ENCODE data around the gene TIAM1. TPM values are rescaled to one million over a fixed set of nuclear protein-coding genes. Genes with fewer than 3 reads are reported as not detected.

TIAM1 gene
- total RNA-seq (2014; rRNA removed; shearing (Covaris generic)) (7.6 and 13.2 TPM in 2 replicates), polyA plus RNA-seq (2016; fragmentation: Nextera tagmentation; extraction: Ambion mirVana) (2.6 and 3.2 TPM in 2 replicates)

GRCh38 chr21:31343680-31344480 lies at the start of gene TIAM1:
Gene TIAM1, minus strand, starts transcription at chr21:31344261. Its CDS starts 77,289 bp downstream, at chr21:31266972.
- 1 to 2% methylated on average over 49 of the region's 49 CpGs for WGBS, 2 experiments (ENCODE audit: low coverage in 1 of 2, low lambda C conversion rate in 2 of 2, missing lambda C conversion rate in 2 of 2)
- Histone ChIP-seq H3K4me3 (peak within 1 kb of the TSS; percentile 86), H3K36me3 (ENCODE audit: low read depth) (no peaks in the 10 kb centered on the region), H3K27ac (peak within 1 kb of the TSS; percentile 62), H3K9ac (peak within 1 kb of the TSS; percentile 82), H3K79me2 (ENCODE audit: insufficient read depth) (peaks cover 32% of the 10 kb centered on the region; the same call in 1 of the 2 replicates), H3F3A (ENCODE audit: insufficient read depth) (no peaks in the 10 kb centered on the region), H3K4me1 (ENCODE audit: insufficient read depth) (peaks cover 6% of the 10 kb centered on the region; the same call in 1 of the 2 replicates), H3K27me3 (replicated peaks; ENCODE audit: insufficient read depth) (no peaks in the 10 kb centered on the region), H4K20me1 (ENCODE audit: insufficient read depth) (no peaks in the 10 kb centered on the region), H3K9me2 (ENCODE audit: insufficient read depth) (no peaks in the 10 kb centered on the region), H2AFZ (peak within 1 kb of the TSS; percentile 85), H3K9me3 (ENCODE audit: low read depth) (no peaks in the 10 kb centered on the region), H3K4me2 (ENCODE audit: unreplicated experiment) (peak within 1 kb of the TSS; percentile 89)
- DNase-seq = peak; percentile 89
- in situ Hi-C loops (cut with MboI) = no loop called here
- no peak for TF ChIP-seq EZH2phosphoT487 (IDR thresholded peaks at IDR 0.05; ENCODE audit: insufficient read depth, low read depth)
- no peak for TF ChIP-seq EZH2 (IDR thresholded peaks at IDR 0.05; ENCODE audit: insufficient read depth, poor library complexity, severe bottlenecking)

- WGBS, 2 experiments (ENCODE audit: low coverage in 1 of 2, low lambda C conversion rate in 2 of 2, missing lambda C conversion rate in 2 of 2) = 83 to 85% methylated on average over 20 of the region's 20 CpGs
- H3K79me2 ChIP-seq (ENCODE audit: insufficient read depth) = no peaks in the 10 kb centered on the region
- H3K4me1 ChIP-seq (ENCODE audit: insufficient read depth) = no peaks in the 10 kb centered on the region
- no peaks in the 10 kb centered on the region for H3K9me3 ChIP-seq (ENCODE audit: low read depth)
- no peak overlapping the region for H3K4me2 ChIP-seq (ENCODE audit: unreplicated experiment)
- H3K27ac ChIP-seq = no peak overlapping the region
- DNase-seq = no peak
- H3K4me3 ChIP-seq = no peak overlapping the region
- no peak overlapping the region for H3K9ac ChIP-seq
- no peaks in the 10 kb centered on the region for H3F3A ChIP-seq (ENCODE audit: insufficient read depth)
- in situ Hi-C loops (cut with MboI) = no loop called here
- no peak for TF ChIP-seq EZH2 (IDR thresholded peaks at IDR 0.05; ENCODE audit: insufficient read depth, poor library complexity, severe bottlenecking)
- no peak for TF ChIP-seq EZH2phosphoT487 (IDR thresholded peaks at IDR 0.05; ENCODE audit: insufficient read depth, low read depth)
- no peaks in the 10 kb centered on the region for H4K20me1 ChIP-seq (ENCODE audit: insufficient read depth)
- no peaks in the 10 kb centered on the region for H3K9me2 ChIP-seq (ENCODE audit: insufficient read depth)
- H3K27me3 ChIP-seq (replicated peaks; ENCODE audit: insufficient read depth) = 0 out of 2 replicates have a peak, but pooled peaks cover 3% of the 10 kb centered on the region
- no peak overlapping the region for H2AFZ ChIP-seq
- H3K36me3 ChIP-seq (ENCODE audit: low read depth) = no peaks in the 10 kb centered on the region
Observed at GRCh38 chr21:31387560-31388186, 43.6 kb upstream of the TIAM1 start.

- H3K4me3 ChIP-seq = no peak overlapping the region
- in situ Hi-C loops (cut with MboI) = no loop called here
Observed at GRCh38 chr21:31386006-31386405, 41.9 kb upstream of the TIAM1 start.

GRCh38 chr21:31383770-31384169 lies 39.7 kb upstream of the TIAM1 start:
- Histone ChIP-seq H3K79me2 (ENCODE audit: insufficient read depth) (no peaks in the 10 kb centered on the region), H3K27ac (no peak overlapping the region), H3K9me2 (ENCODE audit: insufficient read depth) (no peaks in the 10 kb centered on the region), H3K9ac (no peak overlapping the region), H4K20me1 (ENCODE audit: insufficient read depth) (no peaks in the 10 kb centered on the region), H3K4me3 (no peak overlapping the region), H3K27me3 (replicated peaks; ENCODE audit: insufficient read depth) (0 out of 2 replicates have a peak, but pooled peaks cover 3% of the 10 kb centered on the region), H3K9me3 (ENCODE audit: low read depth) (no peaks in the 10 kb centered on the region), H3K4me1 (ENCODE audit: insufficient read depth) (no peaks in the 10 kb centered on the region), H2AFZ (no peak overlapping the region), H3K4me2 (ENCODE audit: unreplicated experiment) (no peak overlapping the region), H3K36me3 (ENCODE audit: low read depth) (no peaks in the 10 kb centered on the region), H3F3A (ENCODE audit: insufficient read depth) (no peaks in the 10 kb centered on the region)
- 73 to 78% methylated on average over 8 of the region's 8 CpGs for WGBS, 2 experiments (ENCODE audit: low coverage in 1 of 2, low lambda C conversion rate in 2 of 2, missing lambda C conversion rate in 2 of 2)
- TF ChIP-seq EZH2phosphoT487 (IDR thresholded peaks at IDR 0.05; ENCODE audit: insufficient read depth, low read depth) (no peak), EZH2 (IDR thresholded peaks at IDR 0.05; ENCODE audit: insufficient read depth, poor library complexity, severe bottlenecking) (no peak)
- DNase-seq = no peak
- in situ Hi-C loops (cut with MboI) = no loop called here

More at GRCh38 chr21:31386006-31386405, 41.9 kb upstream of the TIAM1 start:
- no peaks in the 10 kb centered on the region for H3F3A ChIP-seq (ENCODE audit: insufficient read depth)
- 50 to 55% methylated on average over 5 of the region's 5 CpGs for WGBS, 2 experiments (ENCODE audit: low coverage in 1 of 2, low lambda C conversion rate in 2 of 2, missing lambda C conversion rate in 2 of 2)
- no peak overlapping the region for H2AFZ ChIP-seq
- no peak overlapping the region for H3K27ac ChIP-seq
- H3K4me2 ChIP-seq (ENCODE audit: unreplicated experiment) = no peak overlapping the region
- no peaks in the 10 kb centered on the region for H3K9me2 ChIP-seq (ENCODE audit: insufficient read depth)
- no peak for DNase-seq
- TF ChIP-seq EZH2 (IDR thresholded peaks at IDR 0.05; ENCODE audit: insufficient read depth, poor library complexity, severe bottlenecking) (no peak), EZH2phosphoT487 (IDR thresholded peaks at IDR 0.05; ENCODE audit: insufficient read depth, low read depth) (no peak)
- no peaks in the 10 kb centered on the region for H3K79me2 ChIP-seq (ENCODE audit: insufficient read depth)
- H4K20me1 ChIP-seq (ENCODE audit: insufficient read depth) = no peaks in the 10 kb centered on the region
- H3K9ac ChIP-seq = no peak overlapping the region
- 0 out of 2 replicates have a peak, but pooled peaks cover 3% of the 10 kb centered on the region for H3K27me3 ChIP-seq (replicated peaks; ENCODE audit: insufficient read depth)
- H3K4me1 ChIP-seq (ENCODE audit: insufficient read depth) = no peaks in the 10 kb centered on the region
- no peaks in the 10 kb centered on the region for H3K9me3 ChIP-seq (ENCODE audit: low read depth)
- H3K36me3 ChIP-seq (ENCODE audit: low read depth) = no peaks in the 10 kb centered on the region

Measured in GM23248 (cell line).